HG03175 (cell line): Measurements from ENCODE around the gene NPTX2.

Experiments used
- ATAC-seq: cut with Tn5 transposase; IDR thresholded peaks from one replicate; pipeline ENCODE4 v1.9.1; 2021; ENCODE audit warnings: mild to moderate bottlenecking, moderate library complexity; ENCODE audit not compliant: unreplicated experiment

NPTX2 gene

DNA sequence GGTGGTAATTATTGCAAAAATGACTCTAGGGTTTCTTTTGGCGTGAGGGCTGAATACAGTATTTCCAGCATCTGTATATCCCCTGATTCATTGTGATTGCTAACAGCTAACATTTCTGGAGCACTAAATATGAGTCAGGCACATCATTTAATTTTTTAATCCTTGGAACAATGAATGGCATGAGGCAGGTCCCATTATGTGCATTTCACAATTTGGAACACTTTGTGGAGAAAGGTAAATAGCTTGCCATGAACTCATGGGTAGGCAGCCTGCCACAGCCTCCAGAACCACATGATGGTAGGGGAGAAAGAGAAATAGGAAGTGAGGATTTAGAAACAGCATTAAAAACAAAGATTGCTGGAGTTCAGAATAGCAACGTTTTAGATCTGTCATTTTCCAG is 1.7 kb downstream of the NPTX2 start:
- no peak for ATAC-seq

DNA sequence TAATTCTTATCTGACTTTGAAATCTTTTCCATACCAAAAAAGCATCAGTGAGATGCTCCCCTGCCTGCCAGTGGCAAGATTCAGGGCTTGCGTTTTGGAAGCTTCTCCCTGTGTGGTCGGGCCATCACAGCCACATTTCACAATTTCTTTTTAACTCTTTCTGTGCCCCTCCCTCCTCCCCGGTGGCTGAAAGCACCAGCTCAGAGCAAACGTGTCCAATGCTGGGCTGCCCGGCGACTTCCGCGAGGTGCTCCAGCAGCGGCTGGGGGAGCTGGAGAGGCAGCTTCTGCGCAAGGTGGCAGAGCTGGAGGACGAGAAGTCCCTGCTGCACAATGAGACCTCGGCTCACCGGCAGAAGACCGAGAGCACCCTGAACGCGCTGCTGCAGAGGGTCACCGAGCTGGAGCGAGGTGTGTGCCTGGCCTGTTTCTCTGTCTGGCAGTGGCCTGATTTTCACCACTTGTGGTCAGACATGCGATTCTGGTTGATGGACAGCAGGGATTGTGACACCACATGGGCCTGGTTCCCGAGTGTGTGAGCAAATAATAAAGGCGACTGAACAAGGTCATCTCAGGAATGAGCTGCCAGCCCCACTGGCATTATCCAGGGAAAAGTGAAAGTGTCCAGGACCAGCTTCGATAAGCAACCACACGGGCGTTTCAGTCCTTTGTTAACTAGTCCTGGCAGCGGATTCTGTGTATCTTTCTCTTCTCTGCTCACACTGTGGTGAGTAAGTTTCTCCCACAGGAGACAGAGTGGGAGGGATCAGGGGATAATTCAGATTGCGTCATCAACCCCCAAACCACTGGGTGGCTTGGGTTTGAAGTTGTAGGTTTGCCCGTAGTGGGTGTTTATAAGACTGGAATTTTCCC is 2.6 kb downstream of the NPTX2 start:
- ATAC-seq, result no peak

DNA sequence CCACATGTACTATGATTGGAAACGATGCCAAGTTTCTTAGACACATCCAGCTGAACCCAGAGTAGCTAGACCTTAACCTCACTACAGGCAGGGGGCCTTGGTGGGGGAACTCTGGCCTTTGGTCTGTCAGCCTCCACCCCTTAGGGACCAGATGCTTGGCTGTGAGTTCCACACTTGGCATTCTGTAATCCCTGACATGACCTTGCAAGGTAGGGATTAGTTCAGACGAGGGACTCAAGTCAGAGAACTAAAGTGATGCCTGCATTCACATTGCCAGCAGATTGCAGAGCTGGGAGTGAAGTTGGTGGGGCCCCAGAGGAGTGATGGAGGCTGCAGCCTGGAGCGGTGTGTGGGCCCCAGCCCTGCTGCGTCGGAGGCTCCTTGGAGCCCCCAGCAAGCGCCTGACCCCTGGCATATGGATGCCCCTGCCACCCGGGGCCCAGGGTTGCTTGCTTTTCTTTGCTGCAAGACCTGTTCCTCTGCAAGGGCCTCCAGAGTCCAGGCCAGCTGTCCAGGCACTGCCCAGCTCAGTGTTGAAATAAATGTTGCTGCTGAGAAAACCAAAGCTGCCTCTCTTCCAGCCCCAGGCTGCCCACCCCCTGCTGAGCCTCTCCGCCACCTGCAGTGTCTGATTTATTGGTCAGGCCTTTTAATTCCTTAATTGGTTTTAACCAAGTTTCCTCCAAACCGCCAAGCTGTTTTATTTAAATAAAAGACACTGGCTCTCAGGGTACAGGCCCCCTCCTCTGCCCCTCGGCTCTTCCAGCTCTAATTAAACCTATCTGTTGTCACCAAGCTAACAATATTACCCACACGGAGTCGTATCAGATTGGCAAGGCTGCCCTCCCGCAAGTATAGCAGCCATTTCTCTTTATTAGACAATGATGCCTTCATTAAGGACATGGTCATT is 4.7 kb downstream of the NPTX2 start:
- no peak for ATAC-seq

DNA sequence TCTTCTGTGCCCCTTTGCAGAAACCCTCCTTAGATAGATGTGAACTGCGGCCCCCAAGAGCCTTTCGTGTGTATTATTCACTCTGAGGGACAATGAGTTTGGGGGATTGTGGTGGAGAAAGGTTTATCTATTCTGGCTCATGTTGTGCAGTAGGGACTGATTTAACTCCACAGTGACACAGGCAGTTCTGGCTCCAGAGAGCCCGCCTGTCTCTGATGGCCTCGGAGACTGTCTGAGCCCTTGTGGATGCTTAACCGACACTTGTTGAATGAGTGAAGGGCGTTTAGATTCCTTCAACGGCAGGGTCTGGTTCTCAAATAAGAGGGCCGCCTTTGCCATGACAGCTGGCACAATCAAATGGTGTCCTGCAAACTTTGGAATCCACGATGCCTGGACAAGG is 5.8 kb downstream of the NPTX2 start:
- no peak for ATAC-seq

DNA sequence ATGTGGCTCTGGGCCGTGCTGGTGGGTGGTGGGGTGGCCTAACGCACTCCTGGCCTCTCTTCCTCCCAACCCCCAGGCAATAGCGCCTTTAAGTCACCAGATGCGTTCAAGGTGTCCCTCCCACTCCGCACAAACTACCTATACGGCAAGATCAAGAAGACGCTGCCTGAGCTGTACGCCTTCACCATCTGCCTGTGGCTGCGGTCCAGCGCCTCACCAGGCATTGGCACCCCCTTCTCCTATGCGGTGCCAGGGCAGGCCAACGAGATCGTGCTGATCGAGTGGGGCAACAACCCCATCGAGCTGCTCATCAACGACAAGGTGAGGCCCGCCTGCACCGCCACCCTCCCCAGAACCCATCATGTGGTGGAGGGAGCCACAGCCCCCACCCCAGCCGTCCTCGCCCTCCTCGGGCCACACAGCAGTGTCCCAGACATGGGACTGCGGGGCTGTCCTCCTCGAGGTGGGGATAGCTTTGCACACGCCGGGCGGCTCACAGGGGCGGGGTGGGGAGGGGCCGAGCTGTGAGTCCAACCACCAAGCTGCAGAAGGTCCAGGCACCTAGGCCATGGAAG is 7.8 kb downstream of the NPTX2 start:
- no peak for ATAC-seq

DNA sequence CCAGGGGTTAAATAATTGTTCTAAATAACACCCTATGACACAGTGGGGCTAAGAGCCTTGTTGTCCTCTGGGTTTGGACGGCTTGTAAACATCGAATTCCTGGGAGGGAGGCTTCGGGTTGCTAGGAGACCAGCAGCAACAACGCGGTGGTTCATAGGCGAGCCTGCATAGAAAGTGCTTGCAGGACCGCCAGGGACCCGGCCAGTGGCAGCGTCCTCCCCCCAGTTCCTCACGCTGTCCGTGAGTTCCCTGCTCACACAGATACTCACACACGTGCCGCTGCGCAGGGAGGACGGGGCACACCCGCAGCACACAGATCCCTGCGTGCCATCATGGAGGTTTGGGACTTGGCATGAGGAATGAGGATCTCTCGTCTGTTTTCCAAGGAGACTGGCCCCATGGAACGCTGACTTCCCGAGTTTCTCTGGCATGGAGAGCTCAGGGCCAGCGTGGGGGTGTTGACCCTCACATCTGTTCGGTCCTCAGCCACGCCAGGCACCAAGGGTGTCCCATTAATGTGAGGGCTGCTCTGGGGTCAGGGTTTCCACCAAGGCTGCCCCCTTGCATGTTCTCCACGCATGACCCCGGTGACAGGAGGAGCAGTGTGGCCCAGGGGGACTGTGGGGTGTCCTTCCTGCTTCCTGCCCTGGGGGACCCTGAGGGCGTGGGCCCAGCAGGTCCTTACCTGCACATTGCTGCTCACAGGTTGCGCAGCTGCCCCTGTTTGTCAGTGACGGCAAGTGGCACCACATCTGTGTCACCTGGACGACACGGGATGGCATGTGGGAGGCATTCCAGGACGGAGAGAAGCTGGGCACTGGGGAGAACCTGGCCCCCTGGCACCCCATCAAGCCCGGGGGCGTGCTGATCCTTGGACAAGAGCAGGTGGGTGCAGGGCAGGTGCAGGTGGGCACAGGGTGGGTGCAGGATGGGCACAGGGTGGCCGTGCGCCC is 9.7 kb downstream of the NPTX2 start:
- no peak for ATAC-seq

DNA sequence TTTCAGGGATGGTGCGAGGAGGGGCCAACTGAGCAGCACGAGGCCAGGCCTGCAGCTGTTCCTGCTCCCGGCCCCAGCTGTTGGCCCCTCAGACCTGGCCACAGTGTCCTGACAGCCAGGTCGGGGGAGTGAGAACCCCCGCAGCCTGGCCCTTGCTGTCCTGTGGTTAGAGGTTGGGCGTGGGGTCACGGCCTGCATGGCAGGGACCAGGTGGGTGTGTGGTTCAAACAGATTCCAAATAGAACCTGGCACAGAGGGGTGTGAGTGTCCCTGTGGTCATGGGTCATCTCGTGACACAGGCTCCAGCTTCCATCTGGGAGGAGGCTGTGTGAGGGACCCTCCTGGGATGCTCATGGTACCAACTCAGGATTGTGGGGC is 10.3 kb downstream of the NPTX2 start:
- ATAC-seq, result no peak

DNA sequence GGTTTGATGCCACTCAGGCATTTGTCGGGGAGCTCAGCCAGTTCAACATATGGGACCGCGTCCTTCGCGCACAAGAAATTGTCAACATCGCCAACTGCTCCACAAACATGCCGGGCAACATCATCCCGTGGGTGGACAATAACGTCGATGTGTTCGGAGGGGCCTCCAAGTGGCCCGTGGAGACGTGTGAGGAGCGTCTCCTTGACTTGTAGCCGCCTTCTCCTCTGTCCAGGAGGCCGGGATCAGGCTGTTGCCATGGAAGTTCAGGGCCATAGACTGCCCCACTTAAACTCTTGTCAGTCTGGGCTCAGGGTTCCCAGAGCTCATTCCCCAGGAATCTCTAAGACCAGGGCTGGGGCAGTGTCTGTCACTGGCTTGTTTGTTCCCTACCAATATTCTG is 11.3 kb downstream of the NPTX2 start:
- no peak for ATAC-seq

DNA sequence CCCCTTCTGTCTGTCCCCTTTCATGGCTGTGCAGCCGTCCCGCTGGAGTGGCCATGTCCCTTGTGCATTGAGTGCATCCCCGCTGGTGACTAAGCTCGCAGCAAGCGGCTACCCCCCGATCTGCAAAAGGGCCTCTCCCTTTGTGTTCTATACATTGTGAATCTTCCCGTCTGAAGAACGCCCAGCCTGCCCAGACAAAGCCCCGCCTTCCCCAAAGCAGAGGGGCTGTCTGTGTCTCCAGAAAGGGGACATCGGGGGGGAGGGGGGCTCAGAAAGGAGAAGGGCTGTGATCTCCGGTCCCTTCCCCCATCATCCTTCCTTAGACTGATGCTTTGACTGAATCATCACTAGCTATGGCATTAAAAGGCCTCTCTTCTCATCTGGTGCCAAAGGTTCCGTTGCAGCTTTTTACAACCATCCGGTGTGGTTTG is 11.9 kb downstream of the NPTX2 start:
- ATAC-seq, result no peak

DNA sequence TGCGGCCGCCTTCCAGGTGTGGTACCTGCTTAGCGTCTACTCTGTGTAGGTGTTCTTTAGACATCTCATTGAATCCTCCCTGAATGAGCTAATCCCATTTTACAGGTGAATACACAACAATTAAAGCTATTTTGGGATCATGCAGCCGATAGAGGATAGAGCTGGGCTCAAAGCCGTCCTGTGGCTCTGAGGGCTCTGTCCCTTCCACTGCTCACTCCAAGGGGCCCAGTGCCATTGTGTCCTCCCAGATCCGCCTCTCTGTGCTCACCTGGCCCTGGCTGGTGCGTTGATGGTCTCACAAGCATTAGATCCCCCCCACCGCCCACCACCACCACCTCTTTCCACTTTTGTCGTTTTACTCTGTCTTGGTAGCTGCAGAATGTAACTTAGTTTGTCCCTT is 13.1 kb downstream of the NPTX2 start:
- ATAC-seq, result no peak

DNA sequence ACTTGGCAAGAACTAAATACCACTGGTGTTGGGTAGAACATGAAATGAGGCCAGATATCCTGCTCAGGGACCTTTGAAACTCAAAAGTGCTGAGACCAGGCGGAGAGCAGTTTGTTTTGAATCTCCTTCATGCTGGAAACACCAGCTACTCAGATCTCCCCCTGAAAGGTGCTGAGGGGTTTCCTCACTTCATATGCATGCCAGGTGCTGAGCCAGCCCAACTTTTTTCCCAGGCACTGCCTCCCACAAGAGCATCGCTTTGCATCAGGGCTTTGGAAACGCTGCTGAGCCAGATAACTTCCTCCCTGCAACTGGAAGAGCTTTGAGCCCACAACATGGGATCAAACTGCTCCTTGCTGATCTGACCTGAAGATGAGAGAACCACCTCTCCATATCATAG is 13.7 kb downstream of the NPTX2 start:
- ATAC-seq, result no peak

DNA sequence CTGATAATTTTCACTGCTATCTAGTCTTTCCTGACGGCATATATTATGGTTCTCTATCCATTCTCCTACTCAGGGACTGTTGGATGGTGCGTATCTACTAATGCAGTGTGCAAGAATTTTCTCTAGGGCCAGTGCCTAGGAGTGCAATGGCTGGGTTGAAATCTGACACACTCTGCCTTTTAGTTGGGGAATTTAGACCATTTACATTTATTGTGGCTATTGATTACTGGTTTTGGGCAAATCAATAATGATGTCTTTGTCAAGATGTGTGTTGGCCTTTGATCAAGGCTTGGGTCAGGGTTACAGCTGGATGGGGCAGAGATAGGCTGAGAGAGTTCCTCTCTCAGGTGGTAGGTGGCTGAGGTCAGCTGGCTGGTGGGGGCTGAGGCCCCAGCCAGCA is 21.8 kb downstream of the NPTX2 start:
- ATAC-seq, result no peak

DNA sequence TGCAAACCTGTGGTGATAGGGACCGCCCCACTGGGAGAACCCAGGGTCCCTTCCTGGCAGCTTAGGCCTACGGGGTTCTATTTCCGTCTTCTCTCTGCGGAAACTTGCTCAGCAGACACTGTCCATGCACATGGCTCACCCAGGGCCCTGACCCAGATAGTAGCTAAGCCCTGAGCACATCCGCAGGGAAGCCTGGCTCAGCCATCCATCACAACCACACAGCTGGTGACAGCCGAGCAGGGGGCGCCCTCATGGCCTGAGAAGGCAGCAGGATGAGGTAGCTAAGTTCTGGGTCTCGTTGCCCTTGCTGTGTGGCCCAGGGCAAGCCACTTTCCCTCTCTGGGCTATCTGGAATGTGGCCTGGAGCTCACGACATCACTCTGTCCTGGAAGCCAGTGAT is 23.3 kb downstream of the NPTX2 start:
- ATAC-seq, result no peak

DNA sequence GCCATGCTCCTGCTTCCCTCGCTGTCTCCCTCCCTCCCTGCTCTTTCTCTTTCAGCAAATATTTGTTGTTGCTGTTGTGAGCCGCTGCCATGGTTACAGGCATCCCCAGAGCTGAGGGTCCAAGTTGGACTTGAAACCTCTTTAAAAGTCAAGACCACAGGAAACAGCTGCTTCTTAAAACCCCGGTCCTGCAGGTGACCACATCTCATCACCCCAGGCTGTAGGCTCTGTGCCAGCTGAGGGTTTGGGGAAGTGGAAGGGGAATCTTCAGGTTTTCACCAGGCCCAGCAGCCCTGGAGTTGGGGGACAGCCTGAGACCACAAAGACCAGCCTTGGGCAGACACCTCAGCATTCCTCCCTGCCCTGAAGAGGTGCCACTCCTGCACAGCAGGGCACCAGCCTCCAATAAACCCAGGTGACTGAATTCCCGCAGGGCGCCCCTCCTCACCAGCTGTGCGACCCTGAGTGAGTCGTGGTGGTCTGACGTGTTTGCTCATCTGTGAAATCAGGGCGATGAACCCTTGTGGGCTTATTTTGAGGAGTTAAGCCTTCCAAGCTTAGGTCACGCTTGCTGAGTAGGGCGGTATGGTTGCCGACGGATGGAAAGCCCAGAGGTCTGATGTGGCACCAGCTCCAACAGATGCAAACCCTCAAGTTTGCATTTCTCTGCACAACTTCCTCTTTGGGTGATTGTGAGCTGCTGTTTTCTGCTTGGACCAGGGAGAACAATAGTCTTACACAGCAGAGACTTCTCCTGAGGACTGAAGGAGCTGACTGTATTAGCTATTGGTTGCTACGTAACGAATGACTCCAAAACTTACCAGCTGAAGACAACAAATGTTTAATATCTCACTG is 24.8 kb downstream of the NPTX2 start:
- peak; percentile 84 for ATAC-seq

DNA sequence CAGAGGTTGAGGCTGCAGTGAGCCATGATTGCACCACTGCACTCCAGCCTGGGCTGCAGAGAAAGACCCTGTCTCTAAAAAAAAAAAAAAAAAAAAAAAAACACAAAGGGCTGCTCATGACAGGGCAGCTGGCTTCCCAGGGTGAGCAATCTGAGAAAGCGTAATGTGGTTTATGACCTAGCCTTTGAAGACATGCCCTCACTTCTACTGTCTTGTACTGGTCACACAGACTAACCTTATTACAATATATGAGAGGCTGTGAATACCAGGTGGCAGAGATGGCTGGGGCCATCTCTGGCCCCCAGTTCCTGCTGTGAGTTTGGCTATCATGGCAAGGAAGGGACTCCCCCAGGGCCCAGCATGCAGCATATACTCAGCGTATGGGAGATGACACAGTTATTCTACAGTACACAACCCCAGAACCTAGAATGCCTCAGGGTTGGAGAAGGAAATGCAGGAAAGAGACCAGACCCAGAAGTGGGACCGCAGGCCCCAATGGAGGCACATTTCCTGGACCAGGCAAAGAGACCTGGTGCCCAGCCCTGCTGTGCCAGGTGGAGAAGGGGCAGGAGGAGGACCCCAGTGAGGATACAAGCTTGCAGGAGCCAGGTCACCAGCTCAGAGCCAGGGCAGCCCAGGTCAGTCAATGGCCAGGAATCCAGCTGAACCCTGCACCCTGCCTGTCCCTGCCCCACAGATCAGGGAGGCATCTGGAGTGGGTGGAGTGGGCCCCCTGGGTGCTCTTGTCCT is 26.3 kb downstream of the NPTX2 start:
- no peak for ATAC-seq

DNA sequence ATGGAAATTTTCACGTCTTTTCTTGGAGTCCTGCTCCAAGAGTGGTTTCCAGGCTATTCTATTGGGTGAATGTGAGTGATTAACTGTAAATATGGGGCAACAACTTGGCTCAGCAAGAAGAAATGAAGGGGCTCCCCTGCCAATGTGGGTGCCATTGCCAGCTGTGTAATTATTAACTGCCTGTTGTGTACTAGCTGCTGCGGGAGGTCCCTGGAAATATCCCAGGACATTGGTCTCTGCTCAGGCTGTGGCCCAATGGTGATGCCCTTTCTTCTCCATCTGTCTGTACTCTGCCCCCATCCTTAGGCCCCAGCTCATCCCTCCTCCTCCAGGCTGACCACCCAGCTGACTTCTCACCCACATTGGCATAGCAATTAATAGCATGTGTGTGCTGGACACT is 29.4 kb downstream of the NPTX2 start:
- no peak for ATAC-seq

DNA sequence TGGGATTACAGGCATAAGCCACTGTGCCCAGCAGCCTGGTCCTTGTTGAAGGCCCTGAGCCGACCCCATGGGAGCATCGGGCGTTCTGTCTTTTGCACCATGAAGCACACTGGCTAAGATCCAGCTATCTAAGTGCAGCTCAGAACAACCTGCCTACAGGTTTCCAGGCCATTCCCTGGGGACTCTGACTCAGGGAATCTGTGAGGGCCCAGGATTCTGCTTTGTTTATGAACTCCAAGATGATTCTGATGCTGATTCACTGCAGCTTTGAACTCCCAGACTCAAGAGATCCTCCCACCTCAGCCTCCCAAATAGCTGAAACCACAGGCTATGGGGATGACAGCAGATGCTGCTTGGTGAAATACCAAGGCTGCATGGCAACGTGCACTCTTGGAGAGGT is 30.2 kb downstream of the NPTX2 start:
- ATAC-seq, result no peak

DNA sequence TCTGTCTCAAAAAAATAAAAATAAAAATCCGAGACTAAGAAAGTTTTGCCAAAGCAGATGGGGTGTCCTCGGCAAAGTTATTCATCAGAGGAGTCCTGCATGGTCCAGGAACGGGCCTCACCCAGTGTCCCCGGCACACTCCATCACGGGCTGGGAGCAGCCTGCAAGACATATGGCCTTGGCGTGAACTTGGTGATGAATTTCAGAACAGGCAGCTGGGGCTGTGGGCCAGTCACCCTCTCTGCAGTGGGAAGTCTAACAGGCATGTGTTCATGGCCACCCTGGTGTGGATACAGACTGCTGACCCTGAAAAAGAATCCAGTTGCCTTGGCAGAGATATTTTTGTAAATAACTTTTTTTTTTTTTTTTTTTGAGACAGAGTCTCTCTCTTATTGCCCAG is 34.7 kb downstream of the NPTX2 start:
- no peak for ATAC-seq
